GM21447 (cell line): Measurements from ENCODE around the gene CACNG4.

Experiments used
- ATAC-seq: cut with Tn5 transposase; IDR thresholded peaks from one replicate; pipeline ENCODE4 v1.9.1; 2021; ENCODE audit not compliant: unreplicated experiment

CACNG4 gene

DNA sequence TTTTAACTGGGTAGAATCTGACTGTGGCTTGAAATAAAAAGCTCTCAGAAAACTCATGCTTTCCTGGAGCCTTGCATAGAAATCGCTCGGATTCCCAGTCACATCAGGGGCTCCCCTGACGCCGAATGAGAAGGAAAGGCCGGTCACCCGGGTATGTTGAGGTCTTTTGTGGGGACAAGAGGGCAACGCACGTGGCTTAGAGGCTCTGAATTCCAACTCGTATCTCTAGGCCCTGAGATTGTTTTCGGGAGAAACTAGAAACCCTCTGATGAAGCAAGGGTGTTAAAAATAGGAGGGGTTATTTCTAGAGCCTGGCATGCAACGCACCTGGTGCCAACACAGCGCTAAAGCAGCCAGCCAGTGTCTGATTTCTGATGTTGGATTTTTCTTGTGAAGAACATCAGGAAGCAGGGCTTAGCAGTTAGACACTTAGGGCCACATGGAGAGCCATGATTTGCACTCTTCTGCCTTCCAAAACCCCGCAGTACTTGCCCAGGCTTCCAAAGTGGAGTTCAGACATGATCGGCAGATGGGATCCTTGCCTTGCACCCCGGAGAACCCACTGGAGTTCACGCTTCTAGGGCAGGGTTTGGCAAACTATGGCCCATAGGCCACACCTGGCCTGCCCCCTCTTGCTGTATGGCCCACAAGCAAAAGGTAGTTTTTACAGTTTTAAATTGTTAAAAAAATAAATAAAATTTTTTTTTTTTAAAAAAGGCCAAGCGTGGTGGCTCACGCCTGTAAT lies 92.4 kb downstream of the CACNG4 start:
- no peak for ATAC-seq

- ATAC-seq: no peak
Measured at GRCh38 chr17:67058036-67058435, 93.5 kb downstream of the CACNG4 start.

DNA sequence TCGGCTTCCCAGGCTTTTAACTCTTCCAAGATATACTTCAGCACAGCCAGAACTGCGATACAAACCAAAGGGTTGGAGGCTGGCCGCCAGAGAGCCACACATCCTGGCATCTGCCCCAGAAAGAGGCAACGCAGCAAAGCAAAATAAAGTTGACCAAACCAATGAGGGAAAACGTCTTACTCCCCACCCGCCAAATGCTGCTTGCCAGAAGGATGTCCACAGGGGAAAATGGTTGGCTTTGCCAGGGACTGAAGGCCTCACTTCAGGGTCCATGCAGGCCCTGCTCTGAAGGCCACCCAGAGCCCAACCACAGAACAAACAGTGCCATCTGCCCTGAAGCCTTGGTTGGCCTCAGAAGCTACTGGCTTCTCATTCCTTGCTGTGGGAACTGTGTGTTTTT lies 94.9 kb downstream of the CACNG4 start:
- no peak for ATAC-seq

- ATAC-seq: no peak
Measured at GRCh38 chr17:67063141-67063540, 98.6 kb downstream of the CACNG4 start.

GRCh38 chr17:67066717-67067116 lies 102.2 kb downstream of the CACNG4 start:
- ATAC-seq: no peak

GRCh38 chr17:67067571-67068482 lies 103.3 kb downstream of the CACNG4 start:
- no peak for ATAC-seq

GRCh38 chr17:67068999-67069398 lies 104.5 kb downstream of the CACNG4 start:
- ATAC-seq: no peak

GRCh38 chr17:67069603-67070136 lies 105.2 kb downstream of the CACNG4 start:
- ATAC-seq: no peak

- no peak for ATAC-seq
Measured at GRCh38 chr17:67071595-67071994, 107.1 kb downstream of the CACNG4 start.

DNA sequence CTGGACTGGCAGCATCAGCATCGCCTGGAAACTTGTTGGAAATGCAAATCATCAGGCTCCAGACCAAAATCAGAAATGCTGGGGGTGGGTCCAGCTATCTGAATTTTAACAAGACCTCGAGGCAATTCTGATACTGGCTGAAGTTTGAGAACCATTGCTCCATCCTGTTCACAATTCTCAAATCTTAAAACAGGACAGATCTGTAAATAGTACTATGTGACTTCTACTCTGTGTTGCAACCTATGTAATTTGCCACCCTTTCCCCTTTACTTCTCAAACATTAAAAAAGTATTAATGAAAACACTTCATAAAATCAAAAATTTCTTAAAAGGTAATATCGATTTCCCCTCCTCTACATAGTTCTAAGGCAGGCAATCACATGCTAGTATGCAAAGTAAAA lies 108.4 kb downstream of the CACNG4 start:
- no peak for ATAC-seq

GRCh38 chr17:67074781-67075180 lies 110.3 kb downstream of the CACNG4 start:
- ATAC-seq: no peak

DNA sequence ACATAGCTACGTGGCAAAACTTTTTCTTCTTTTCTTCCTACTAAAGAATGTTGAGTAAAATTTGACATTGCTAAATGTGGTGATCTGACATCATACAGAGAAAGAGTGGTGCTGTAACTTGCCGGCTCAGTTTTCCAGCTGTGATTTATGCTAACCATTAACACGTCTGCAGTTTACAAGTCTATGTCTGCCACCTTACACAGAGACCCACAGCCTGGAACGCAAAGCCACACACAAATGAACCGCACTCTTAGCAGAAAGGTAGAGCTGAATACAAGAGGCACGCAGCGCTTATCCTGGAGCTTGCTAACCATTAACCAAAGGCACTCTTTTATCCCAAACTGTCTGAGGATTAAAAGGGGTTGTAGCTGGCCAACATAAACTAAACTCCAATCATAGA lies 111.8 kb downstream of the CACNG4 start:
- no peak for ATAC-seq

GRCh38 chr17:67078292-67078691 lies 113.8 kb downstream of the CACNG4 start:
- ATAC-seq: no peak

GRCh38 chr17:67079491-67079890 lies 115.0 kb downstream of the CACNG4 start:
- ATAC-seq: no peak

GRCh38 chr17:67080804-67081203 lies 116.3 kb downstream of the CACNG4 start:
- no peak for ATAC-seq

- peak; percentile 78 for ATAC-seq
Measured at GRCh38 chr17:67082107-67082506, 117.6 kb downstream of the CACNG4 start.
